Ishikawa (cell line): ENCODE data around the gene PACS1.

ENCODE experiments used
- CEBPB ChIP-seq: IDR thresholded peaks from 2 replicates; pipeline ENCODE4 v1.6.1; 2012
- CREB1 ChIP-seq: IDR thresholded peaks from 2 replicates; pipeline ENCODE4 v1.6.1; 2012; ENCODE audit warnings: low read depth
- EGR1 ChIP-seq: IDR thresholded peaks from 2 replicates; pipeline ENCODE4 v1.6.1; 2012
- EP300 ChIP-seq: IDR thresholded peaks from 2 replicates; pipeline ENCODE4 v1.6.1; 2012; ENCODE audit warnings: borderline replicate concordance
- FOXM1 ChIP-seq: IDR thresholded peaks from 2 replicates; pipeline ENCODE4 v1.6.1; 2012; ENCODE audit warnings: low read depth, borderline replicate concordance
- MAX ChIP-seq: IDR thresholded peaks from 2 replicates; pipeline ENCODE4 v1.6.1; 2012
- RAD21 ChIP-seq: IDR thresholded peaks from 2 replicates; pipeline ENCODE4 v1.6.1; 2012; ENCODE audit warnings: low read depth
- TAF1 ChIP-seq: IDR thresholded peaks from 2 replicates; pipeline ENCODE4 v1.6.1; 2012; ENCODE audit warnings: low read depth, mild to moderate bottlenecking
- TCF12 ChIP-seq: IDR thresholded peaks from 2 replicates; pipeline ENCODE4 v1.6.1; 2012; ENCODE audit warnings: low read depth
- YY1 ChIP-seq: IDR thresholded peaks from 2 replicates; pipeline ENCODE4 v1.6.1; 2012; ENCODE audit warnings: low read depth
- TF ChIP-seq, protein P1 (sequence below): IDR thresholded peaks from 2 replicates; pipeline ENCODE4 v1.6.1; 2012; ENCODE audit warnings: low read depth, mild to moderate bottlenecking

DNA sequence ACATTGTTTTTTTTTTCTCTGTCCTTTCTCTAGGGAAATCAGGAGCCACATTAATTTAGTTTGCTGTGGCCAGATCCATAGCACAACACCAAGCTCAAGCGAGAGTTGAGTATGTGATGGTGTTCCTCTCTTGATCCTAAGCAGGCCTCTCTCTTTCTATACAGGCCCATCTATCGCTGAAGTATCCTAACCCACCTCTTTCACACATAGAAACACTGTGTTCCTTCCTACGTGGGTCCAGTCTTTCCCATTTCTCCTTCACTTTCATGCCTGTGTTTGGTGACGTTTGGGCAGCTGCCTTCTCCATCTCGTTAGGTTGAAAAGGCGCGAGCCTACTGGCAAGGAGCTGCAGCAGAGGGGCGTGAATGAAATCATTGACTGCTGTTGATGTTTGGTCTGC lies 2.4 kb downstream of the PACS1 start:
- TF ChIP-seq TCF12 (no peak), RAD21 (no peak), CREB1 (no peak), YY1 (no peak), EP300 (no peak), TAF1 (no peak), EGR1 (no peak), MAX (no peak), CEBPB (no peak), FOXM1 (no peak)
- TF ChIP-seq, protein P1, sequence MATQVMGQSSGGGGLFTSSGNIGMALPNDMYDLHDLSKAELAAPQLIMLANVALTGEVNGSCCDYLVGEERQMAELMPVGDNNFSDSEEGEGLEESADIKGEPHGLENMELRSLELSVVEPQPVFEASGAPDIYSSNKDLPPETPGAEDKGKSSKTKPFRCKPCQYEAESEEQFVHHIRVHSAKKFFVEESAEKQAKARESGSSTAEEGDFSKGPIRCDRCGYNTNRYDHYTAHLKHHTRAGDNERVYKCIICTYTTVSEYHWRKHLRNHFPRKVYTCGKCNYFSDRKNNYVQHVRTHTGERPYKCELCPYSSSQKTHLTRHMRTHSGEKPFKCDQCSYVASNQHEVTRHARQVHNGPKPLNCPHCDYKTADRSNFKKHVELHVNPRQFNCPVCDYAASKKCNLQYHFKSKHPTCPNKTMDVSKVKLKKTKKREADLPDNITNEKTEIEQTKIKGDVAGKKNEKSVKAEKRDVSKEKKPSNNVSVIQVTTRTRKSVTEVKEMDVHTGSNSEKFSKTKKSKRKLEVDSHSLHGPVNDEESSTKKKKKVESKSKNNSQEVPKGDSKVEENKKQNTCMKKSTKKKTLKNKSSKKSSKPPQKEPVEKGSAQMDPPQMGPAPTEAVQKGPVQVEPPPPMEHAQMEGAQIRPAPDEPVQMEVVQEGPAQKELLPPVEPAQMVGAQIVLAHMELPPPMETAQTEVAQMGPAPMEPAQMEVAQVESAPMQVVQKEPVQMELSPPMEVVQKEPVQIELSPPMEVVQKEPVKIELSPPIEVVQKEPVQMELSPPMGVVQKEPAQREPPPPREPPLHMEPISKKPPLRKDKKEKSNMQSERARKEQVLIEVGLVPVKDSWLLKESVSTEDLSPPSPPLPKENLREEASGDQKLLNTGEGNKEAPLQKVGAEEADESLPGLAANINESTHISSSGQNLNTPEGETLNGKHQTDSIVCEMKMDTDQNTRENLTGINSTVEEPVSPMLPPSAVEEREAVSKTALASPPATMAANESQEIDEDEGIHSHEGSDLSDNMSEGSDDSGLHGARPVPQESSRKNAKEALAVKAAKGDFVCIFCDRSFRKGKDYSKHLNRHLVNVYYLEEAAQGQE: no peak
